ENCODE results near the gene TXNL4B.

TXNL4B gene

GRCh38 chr16:72093448-72094265 lies at the start of gene TXNL4B, which contains the start of gene DHX38:
Gene TXNL4B, minus strand, starts transcription at chr16:72093620. Its CDS starts 2,871 bp downstream, at chr16:72090749.
Gene DHX38, plus strand, starts transcription at chr16:72093847. Its CDS starts 2,311 bp downstream, at chr16:72096158.
- peak; percentile 99 for DNase-seq (ENCODE audit: low spot score)

- DNase-seq (ENCODE audit: low spot score), result no peak
Observed at GRCh38 chr16:72142476-72142875, 49.1 kb upstream of the TXNL4B start.

GRCh38 chr16:72139908-72140307 lies 46.5 kb upstream of the TXNL4B start:
- no peak for DNase-seq (ENCODE audit: low spot score)

GRCh38 chr16:72138064-72138572 lies 44.7 kb upstream of the TXNL4B start:
- no peak for DNase-seq (ENCODE audit: low spot score)

GRCh38 chr16:72137380-72138063 lies 44.1 kb upstream of the TXNL4B start:
- DNase-seq (ENCODE audit: low spot score), result no peak

- no peak for DNase-seq (ENCODE audit: low spot score)
Observed at GRCh38 chr16:72134507-72134906, 41.1 kb upstream of the TXNL4B start.

GRCh38 chr16:72132726-72133125 lies 39.3 kb upstream of the TXNL4B start:
- DNase-seq (ENCODE audit: low spot score), result no peak

GRCh38 chr16:72131036-72131435 lies 37.6 kb upstream of the TXNL4B start:
- DNase-seq (ENCODE audit: low spot score), result no peak

- no peak for DNase-seq (ENCODE audit: low spot score)
Observed at GRCh38 chr16:72129976-72130656, 36.7 kb upstream of the TXNL4B start.

- DNase-seq (ENCODE audit: low spot score), result no peak
Observed at GRCh38 chr16:72128701-72129100, 35.3 kb upstream of the TXNL4B start.

GRCh38 chr16:72126429-72126765 lies 33.0 kb upstream of the TXNL4B start:
- no peak for DNase-seq (ENCODE audit: low spot score)

- no peak for DNase-seq (ENCODE audit: low spot score)
Observed at GRCh38 chr16:72125635-72126428, 32.4 kb upstream of the TXNL4B start.

- peak; percentile 71 for DNase-seq (ENCODE audit: low spot score)
Observed at GRCh38 chr16:72124761-72125634, 31.6 kb upstream of the TXNL4B start.

GRCh38 chr16:72124148-72124547 lies 30.7 kb upstream of the TXNL4B start:
- no peak for DNase-seq (ENCODE audit: low spot score)

GRCh38 chr16:72123426-72123825 lies 30.0 kb upstream of the TXNL4B start:
- no peak for DNase-seq (ENCODE audit: low spot score)

GRCh38 chr16:72122916-72123315 lies 29.5 kb upstream of the TXNL4B start:
- DNase-seq (ENCODE audit: low spot score), result no peak

GRCh38 chr16:72122308-72122707 lies 28.9 kb upstream of the TXNL4B start:
- no peak for DNase-seq (ENCODE audit: low spot score)

GRCh38 chr16:72120026-72120425 lies 26.6 kb upstream of the TXNL4B start:
- DNase-seq (ENCODE audit: low spot score), result no peak

- DNase-seq (ENCODE audit: low spot score), result no peak
Observed at GRCh38 chr16:72113616-72113945, 20.2 kb upstream of the TXNL4B start.

GRCh38 chr16:72112906-72113615 lies 19.6 kb upstream of the TXNL4B start:
- DNase-seq (ENCODE audit: low spot score), result no peak
